Astrocyte of the spinal cord (primary cell): Measurements from ENCODE around the gene ZBTB12.

Experiments
- DNase-seq: peaks from one replicate; pipeline ENCODE4 v3.0.0; 2011; ENCODE audit warnings: low read depth, low spot score
- H3K4me3 ChIP-seq: 2 replicates; pipeline ENCODE4 v1.5.1; 2011; ENCODE audit warnings: low read depth, mild to moderate bottlenecking, low read length, moderate library complexity
- CTCF ChIP-seq: IDR thresholded peaks from 2 replicates; pipeline ENCODE4 v1.5.1; 2012; ENCODE audit warnings: low read depth, mild to moderate bottlenecking, low read length, inconsistent platforms
- in situ Hi-C: cut with HindIII; loops from 2 replicates; pipeline ENCODE4 v1.10.0; 2017; ENCODE audit warnings: low sequenced_read_pairs

Gene ZBTB12

GRCh38 chr6:31877651-31878161 lies 24.2 kb downstream of the ZBTB12 start:
- in situ Hi-C loops = no loop called here
- no peak for TF ChIP-seq CTCF
- no peak for DNase-seq
- H3K4me3 ChIP-seq = no peak overlapping the region

DNA sequence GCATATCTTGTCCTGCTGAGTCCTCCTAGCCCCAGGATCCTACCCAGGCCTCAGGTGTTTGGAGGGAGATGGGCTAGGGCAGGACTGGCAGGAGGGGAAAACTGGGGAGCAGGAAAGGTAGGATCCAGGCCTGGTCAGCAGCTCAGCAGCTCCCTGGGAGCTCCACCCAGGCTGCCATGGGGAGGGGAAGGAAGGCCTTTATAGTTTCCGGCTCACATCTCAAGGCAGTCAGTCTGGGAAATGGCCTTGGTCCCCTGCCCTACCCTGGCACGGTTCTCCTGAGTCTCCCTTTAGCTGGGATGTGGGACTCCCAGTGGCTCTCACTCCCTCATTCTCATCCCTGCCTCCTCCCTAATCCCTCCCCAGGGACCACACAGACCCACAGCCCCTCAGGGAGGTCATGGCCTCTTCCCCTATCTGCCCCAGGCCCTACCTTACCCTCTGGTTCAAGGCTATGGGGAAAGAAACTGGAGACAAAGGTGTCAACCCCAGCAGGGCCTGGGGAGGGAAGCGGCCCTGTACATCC lies 24.7 kb downstream of the ZBTB12 start:
- DNase-seq = no peak
- H3K4me3 ChIP-seq = no peak overlapping the region
- in situ Hi-C loops = no loop called here
- TF ChIP-seq CTCF = no peak

DNA sequence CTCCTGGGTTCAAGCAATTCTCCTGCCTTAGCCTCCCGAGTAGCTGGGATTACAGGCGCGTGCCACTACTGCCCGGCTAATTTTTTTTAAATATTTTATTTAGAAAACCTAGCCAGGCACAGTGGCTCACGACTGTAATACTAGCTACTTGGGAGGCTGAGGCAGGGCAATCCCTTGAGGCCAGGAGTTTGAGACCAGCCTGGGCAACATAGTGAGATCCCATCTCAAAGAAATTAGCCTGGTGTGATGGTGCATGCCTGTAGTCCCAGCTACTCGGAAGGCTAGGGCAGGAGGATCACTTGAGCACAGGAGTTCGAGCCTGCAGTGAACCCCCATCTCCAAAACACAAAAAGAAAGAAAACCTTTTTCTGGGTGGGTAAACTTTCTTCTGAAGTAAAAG lies 25.5 kb downstream of the ZBTB12 start:
- H3K4me3 ChIP-seq = no peak overlapping the region
- TF ChIP-seq CTCF = no peak
- in situ Hi-C loops = no loop called here
- no peak for DNase-seq

DNA sequence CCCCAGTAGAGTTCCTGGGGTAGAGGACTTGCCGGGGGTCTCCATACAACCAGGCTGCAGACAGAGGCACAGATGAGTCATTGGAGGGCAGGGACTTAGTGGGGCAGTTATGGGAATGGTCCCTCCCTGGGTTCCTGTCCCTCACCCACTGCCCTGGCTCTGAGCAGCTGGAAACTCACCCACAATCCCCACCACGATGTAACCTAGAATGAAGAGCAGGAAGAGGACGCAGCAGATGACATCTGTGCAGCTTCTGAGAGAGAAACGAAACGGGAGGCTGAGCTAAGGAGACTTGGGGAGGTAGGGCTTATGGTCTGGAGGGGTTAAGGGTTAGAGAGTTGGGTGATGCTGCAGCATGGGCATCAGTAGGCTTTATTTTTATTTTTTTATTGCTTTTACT lies 26.0 kb downstream of the ZBTB12 start:
- H3K4me3 ChIP-seq = no peak overlapping the region
- DNase-seq = no peak
- in situ Hi-C loops = no loop called here
- TF ChIP-seq CTCF = no peak

GRCh38 chr6:31874836-31875572 lies 26.9 kb downstream of the ZBTB12 start:
- no peak for DNase-seq
- H3K4me3 ChIP-seq = no peak overlapping the region
- in situ Hi-C loops = no loop called here
- no peak for TF ChIP-seq CTCF

GRCh38 chr6:31874084-31874670 lies 27.7 kb downstream of the ZBTB12 start:
- in situ Hi-C loops = no loop called here
- no peak overlapping the region for H3K4me3 ChIP-seq
- TF ChIP-seq CTCF = no peak
- no peak for DNase-seq
